Measurements from ENCODE around the gene WDR45B. TPM values are rescaled to one million over a fixed set of nuclear protein-coding genes. Genes with fewer than 3 reads are reported as not detected.

WDR45B gene
- total RNA-seq, 1 experiment from 2014 or later = 132 TPM

GRCh38 chr17:82592289-82592766 is 55.9 kb downstream of the WDR45B start:
- no peak for DNase-seq (ENCODE audit: low read depth, low spot score)
- ATAC-seq = peak; percentile 19
- peaks cover 19% of the 10 kb centered on the region for H3K4me1 ChIP-seq (ENCODE audit: control insufficient read depth, insufficient read depth, low read length)
- peak overlapping the region in 1 of 2 experiments; percentile 38; a peak in 1 of 4 replicates for H3K4me3 ChIP-seq (ENCODE audit: low read depth in 2 of 2, low read length in 2 of 2)
- intact Hi-C loops (cut with micrococcal nuclease; ENCODE audit: unreplicated experiment) = no loop called here
- in situ Hi-C loops (cut with HindIII; ENCODE audit: low pct_unique_long_range_greater_than_20kb, low sequenced_read_pairs) = no loop called here
- H3K27me3 ChIP-seq (ENCODE audit: control insufficient read depth, insufficient read depth, low read length) = no peaks in the 10 kb centered on the region
- peak overlapping the region; percentile 78 for H3K27ac ChIP-seq (ENCODE audit: low read length)
- H3K9me3 ChIP-seq (ENCODE audit: control insufficient read depth, insufficient read depth, low read depth, low read length) = no peaks in the 10 kb centered on the region
- CTCF ChIA-PET = no interaction called here
- POLR2A ChIA-PET = no interaction called here
- BruUV-seq (replicated peaks) = no TSS peak
- peaks cover 4% of the 10 kb centered on the region; the same call in 1 of the 2 replicates for H3K36me3 ChIP-seq (ENCODE audit: control insufficient read depth, insufficient read depth, low read length)
- no peak for TF ChIP-seq SIN3A (IDR thresholded peaks at IDR 0.05; ENCODE audit: borderline replicate concordance, insufficient read depth, low read depth, low read length)
- TF ChIP-seq, protein P1, sequence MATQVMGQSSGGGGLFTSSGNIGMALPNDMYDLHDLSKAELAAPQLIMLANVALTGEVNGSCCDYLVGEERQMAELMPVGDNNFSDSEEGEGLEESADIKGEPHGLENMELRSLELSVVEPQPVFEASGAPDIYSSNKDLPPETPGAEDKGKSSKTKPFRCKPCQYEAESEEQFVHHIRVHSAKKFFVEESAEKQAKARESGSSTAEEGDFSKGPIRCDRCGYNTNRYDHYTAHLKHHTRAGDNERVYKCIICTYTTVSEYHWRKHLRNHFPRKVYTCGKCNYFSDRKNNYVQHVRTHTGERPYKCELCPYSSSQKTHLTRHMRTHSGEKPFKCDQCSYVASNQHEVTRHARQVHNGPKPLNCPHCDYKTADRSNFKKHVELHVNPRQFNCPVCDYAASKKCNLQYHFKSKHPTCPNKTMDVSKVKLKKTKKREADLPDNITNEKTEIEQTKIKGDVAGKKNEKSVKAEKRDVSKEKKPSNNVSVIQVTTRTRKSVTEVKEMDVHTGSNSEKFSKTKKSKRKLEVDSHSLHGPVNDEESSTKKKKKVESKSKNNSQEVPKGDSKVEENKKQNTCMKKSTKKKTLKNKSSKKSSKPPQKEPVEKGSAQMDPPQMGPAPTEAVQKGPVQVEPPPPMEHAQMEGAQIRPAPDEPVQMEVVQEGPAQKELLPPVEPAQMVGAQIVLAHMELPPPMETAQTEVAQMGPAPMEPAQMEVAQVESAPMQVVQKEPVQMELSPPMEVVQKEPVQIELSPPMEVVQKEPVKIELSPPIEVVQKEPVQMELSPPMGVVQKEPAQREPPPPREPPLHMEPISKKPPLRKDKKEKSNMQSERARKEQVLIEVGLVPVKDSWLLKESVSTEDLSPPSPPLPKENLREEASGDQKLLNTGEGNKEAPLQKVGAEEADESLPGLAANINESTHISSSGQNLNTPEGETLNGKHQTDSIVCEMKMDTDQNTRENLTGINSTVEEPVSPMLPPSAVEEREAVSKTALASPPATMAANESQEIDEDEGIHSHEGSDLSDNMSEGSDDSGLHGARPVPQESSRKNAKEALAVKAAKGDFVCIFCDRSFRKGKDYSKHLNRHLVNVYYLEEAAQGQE (IDR thresholded peaks at IDR 0.05; ENCODE audit: insufficient read depth in 1 of 2, low read depth in 2 of 2, low read length in 1 of 2) = no peak
- no peak for TF ChIP-seq TCF7L2 (IDR thresholded peaks at IDR 0.05; ENCODE audit: low read depth, low read length)
- TF ChIP-seq, protein P2, sequence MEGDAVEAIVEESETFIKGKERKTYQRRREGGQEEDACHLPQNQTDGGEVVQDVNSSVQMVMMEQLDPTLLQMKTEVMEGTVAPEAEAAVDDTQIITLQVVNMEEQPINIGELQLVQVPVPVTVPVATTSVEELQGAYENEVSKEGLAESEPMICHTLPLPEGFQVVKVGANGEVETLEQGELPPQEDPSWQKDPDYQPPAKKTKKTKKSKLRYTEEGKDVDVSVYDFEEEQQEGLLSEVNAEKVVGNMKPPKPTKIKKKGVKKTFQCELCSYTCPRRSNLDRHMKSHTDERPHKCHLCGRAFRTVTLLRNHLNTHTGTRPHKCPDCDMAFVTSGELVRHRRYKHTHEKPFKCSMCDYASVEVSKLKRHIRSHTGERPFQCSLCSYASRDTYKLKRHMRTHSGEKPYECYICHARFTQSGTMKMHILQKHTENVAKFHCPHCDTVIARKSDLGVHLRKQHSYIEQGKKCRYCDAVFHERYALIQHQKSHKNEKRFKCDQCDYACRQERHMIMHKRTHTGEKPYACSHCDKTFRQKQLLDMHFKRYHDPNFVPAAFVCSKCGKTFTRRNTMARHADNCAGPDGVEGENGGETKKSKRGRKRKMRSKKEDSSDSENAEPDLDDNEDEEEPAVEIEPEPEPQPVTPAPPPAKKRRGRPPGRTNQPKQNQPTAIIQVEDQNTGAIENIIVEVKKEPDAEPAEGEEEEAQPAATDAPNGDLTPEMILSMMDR (IDR thresholded peaks at IDR 0.05) = no peak
- TF ChIP-seq POLR2AphosphoS5 (IDR thresholded peaks at IDR 0.05; ENCODE audit: low read depth, low read length) = no peak

DNA sequence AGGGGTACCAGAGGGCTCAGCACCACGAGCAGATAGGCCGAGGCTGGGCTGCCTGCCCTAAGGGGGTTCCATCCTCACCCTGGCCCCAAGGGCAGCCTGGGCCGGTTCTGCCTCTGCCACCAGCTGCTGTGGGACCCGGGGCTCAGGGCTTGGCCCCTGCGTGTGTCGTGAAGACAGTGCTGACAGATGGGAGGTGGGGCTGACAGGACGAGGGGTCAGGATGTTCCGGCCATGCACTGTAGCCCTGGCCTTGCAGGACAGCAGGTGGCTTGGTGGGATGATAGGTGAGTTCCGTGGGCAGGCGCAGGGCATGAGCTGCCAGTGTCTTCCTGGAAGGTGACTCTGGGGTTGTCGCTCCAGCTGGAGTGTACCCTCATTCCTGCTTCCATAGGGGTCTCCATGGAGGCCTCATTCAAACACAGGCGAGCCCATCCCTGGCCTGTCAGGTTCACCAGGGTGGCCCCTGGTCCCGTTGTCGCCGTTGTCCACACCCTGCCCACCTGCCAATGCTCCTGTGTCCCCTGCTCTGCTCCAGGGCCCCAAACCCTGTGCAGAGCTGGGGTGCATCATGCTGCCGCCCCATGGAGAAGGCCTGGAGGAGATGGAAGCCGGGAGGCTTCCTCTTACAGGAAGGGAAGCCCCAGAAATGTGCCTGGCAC is 57.2 kb downstream of the WDR45B start:
- no TSS peak for BruUV-seq (replicated peaks)
- CTCF ChIA-PET = no interaction called here
- no peaks in the 10 kb centered on the region; the same call in 1 of the 2 replicates for H3K36me3 ChIP-seq (ENCODE audit: control insufficient read depth, insufficient read depth, low read length)
- no peak for DNase-seq (ENCODE audit: low read depth, low spot score)
- no peaks in the 10 kb centered on the region for H3K9me3 ChIP-seq (ENCODE audit: control insufficient read depth, insufficient read depth, low read depth, low read length)
- H3K4me1 ChIP-seq (ENCODE audit: control insufficient read depth, insufficient read depth, low read length) = peaks cover 19% of the 10 kb centered on the region
- TF ChIP-seq POLR2AphosphoS5 (IDR thresholded peaks at IDR 0.05; ENCODE audit: low read depth, low read length) (no peak), SIN3A (IDR thresholded peaks at IDR 0.05; ENCODE audit: borderline replicate concordance, insufficient read depth, low read depth, low read length) (no peak), TCF7L2 (IDR thresholded peaks at IDR 0.05; ENCODE audit: low read depth, low read length) (no peak)
- in situ Hi-C loops (cut with HindIII; ENCODE audit: low pct_unique_long_range_greater_than_20kb, low sequenced_read_pairs) (no loop called here), intact Hi-C loops (cut with micrococcal nuclease; ENCODE audit: unreplicated experiment) (no loop called here)
- no peak overlapping the region for H3K27ac ChIP-seq (ENCODE audit: low read length)
- no peak overlapping the region for H3K4me3 ChIP-seq (ENCODE audit: low read depth in 2 of 2, low read length in 2 of 2)
- no peaks in the 10 kb centered on the region for H3K27me3 ChIP-seq (ENCODE audit: control insufficient read depth, insufficient read depth, low read length)
- ATAC-seq = no peak
- POLR2A ChIA-PET = no interaction called here

GRCh38 chr17:82590216-82590615 is 58.0 kb downstream of the WDR45B start:
- Histone ChIP-seq H3K9me3 (ENCODE audit: control insufficient read depth, insufficient read depth, low read depth, low read length) (no peaks in the 10 kb centered on the region), H3K27ac (ENCODE audit: low read length) (no peak overlapping the region), H3K4me3 (ENCODE audit: low read depth in 2 of 2, low read length in 2 of 2) (no peak overlapping the region), H3K36me3 (ENCODE audit: control insufficient read depth, insufficient read depth, low read length) (no peaks in the 10 kb centered on the region; the same call in 1 of the 2 replicates), H3K4me1 (ENCODE audit: control insufficient read depth, insufficient read depth, low read length) (peaks cover 19% of the 10 kb centered on the region), H3K27me3 (ENCODE audit: control insufficient read depth, insufficient read depth, low read length) (no peaks in the 10 kb centered on the region)
- BruUV-seq (replicated peaks) = no TSS peak
- in situ Hi-C loops (cut with HindIII; ENCODE audit: low pct_unique_long_range_greater_than_20kb, low sequenced_read_pairs) = no loop called here
- CTCF ChIA-PET = no interaction called here
- intact Hi-C loops (cut with micrococcal nuclease; ENCODE audit: unreplicated experiment) = no loop called here
- POLR2A ChIA-PET = no interaction called here
- TF ChIP-seq POLR2AphosphoS5 (IDR thresholded peaks at IDR 0.05; ENCODE audit: low read depth, low read length) (no peak), TCF7L2 (IDR thresholded peaks at IDR 0.05; ENCODE audit: low read depth, low read length) (no peak), SIN3A (IDR thresholded peaks at IDR 0.05; ENCODE audit: borderline replicate concordance, insufficient read depth, low read depth, low read length) (no peak)
- TF ChIP-seq, protein P2 (IDR thresholded peaks at IDR 0.05) = no peak
- TF ChIP-seq, protein P1 (IDR thresholded peaks at IDR 0.05; ENCODE audit: insufficient read depth in 1 of 2, low read depth in 2 of 2, low read length in 1 of 2) = no peak
- no peak for DNase-seq (ENCODE audit: low read depth, low spot score)
- no peak for ATAC-seq
